K562 (cell line): ENCODE results near the gene NAA15. TPM values are rescaled to one million over a fixed set of nuclear protein-coding genes. Genes with fewer than 3 reads are reported as not detected.

Source experiments
- ATAC-seq: fragments of 200-7000 bp; cut with Tn5 transposase; 3 replicates; pipeline ENCODE4 v1.9.1; 2020; ENCODE audit warnings: moderate library complexity
- BruUV-seq: library from RNA; stranded (reverse); fragments of 400-500 nt; replicated peaks from 2 replicates; lab custom pipeline; 2021; lab: Mats Ljungman, UMichigan
- CTCF ChIA-PET: fragments of 300-600 bp; formaldehyde crosslinking; extraction: SDS; loops from one replicate; lab custom pipeline; 2021; ENCODE audit warnings: low intra/inter-chr PET ratio; lab: Yijun Ruan, JAX
- POLR2A ChIA-PET: fragments of 300-600, 350-650 bp; sonication (Branson Sonifier 250); formaldehyde crosslinking; extraction: SDS; loops from one replicate; lab custom pipeline; 2021; ENCODE audit warnings: antibody characterized with exemption, inconsistent platforms; lab: Yijun Ruan, JAX
- DNase-seq, 4 experiments: peaks; one replicate each; pipeline versions ENCODE4 v3.0.0 to v3.0.0-alpha.2; 2011 to 2018; ENCODE audit warnings: low spot score in 3 of 4, mixed read lengths in 3 of 4; ENCODE audit errors: extremely low read depth in 1 of 4
- FAIRE-seq: peaks from 2 replicates; lab custom pipeline; 2011; peaks lifted over from hg19 to GRCh38; lab: Jason Lieb, UNC
- H2AFZ ChIP-seq: 2 replicates; pipeline ENCODE4 v1.6.0; 2011; ENCODE audit warnings: low read depth, low read length, control low read depth, inconsistent platforms
- H3K27ac ChIP-seq: fragments of 200-600 bp; 3 replicates; pipeline ENCODE4 v1.8.0; 2011; ENCODE audit warnings: low read depth, mild to moderate bottlenecking, control low read depth, inconsistent platforms, low read length, moderate library complexity, mixed read lengths; ENCODE audit errors: extremely low read depth
- H3K27me3 ChIP-seq, 2 experiments: fragments of 300-600 bp in 1 of 2; 2 replicates in 1 of 2; 3 replicates in 1 of 2; pipeline versions ENCODE4 v1.6.0 to v1.8.0; 2011; ENCODE audit warnings: inconsistent platforms in 2 of 2, low read length in 2 of 2, mild to moderate bottlenecking in 1 of 2, mixed read lengths in 1 of 2, moderate library complexity in 1 of 2; ENCODE audit not compliant: control insufficient read depth in 2 of 2, insufficient read depth in 2 of 2
- H3K36me3 ChIP-seq: fragments of 300-600 bp; 3 replicates; pipeline ENCODE4 v1.8.0; 2011; ENCODE audit warnings: mild to moderate bottlenecking, low read length, inconsistent platforms; ENCODE audit not compliant: control insufficient read depth, insufficient read depth
- H3K4me1 ChIP-seq, 2 experiments: fragments of 200-600 bp in 1 of 2; replicated peaks in 1 of 2; 2 replicates in 1 of 2; 3 replicates in 1 of 2; pipeline versions ENCODE4 v1.5.1 to v1.8.0; 2011; ENCODE audit warnings: inconsistent platforms in 2 of 2, low read length in 2 of 2, mild to moderate bottlenecking in 1 of 2, mixed read lengths in 1 of 2, moderate library complexity in 1 of 2; ENCODE audit not compliant: control insufficient read depth in 2 of 2, insufficient read depth in 2 of 2
- H3K4me2 ChIP-seq: 2 replicates; pipeline ENCODE4 v1.6.1; 2011; ENCODE audit warnings: low read length, control low read depth, inconsistent platforms, mixed read lengths; ENCODE audit not compliant: insufficient read depth
- H3K4me3 ChIP-seq: fragments of 200-600 bp; sonication (generic), shearing (Covaris generic); 2 replicates; pipeline ENCODE4 v1.5.1; 2016; ENCODE audit warnings: control low read depth, inconsistent platforms
- H3K79me2 ChIP-seq: fragments of 200-600 bp; 3 replicates; pipeline ENCODE4 v1.8.0; 2011; ENCODE audit warnings: low read length, inconsistent platforms; ENCODE audit not compliant: control insufficient read depth, insufficient read depth
- H3K9ac ChIP-seq, 2 experiments: 2 replicates each; pipeline versions ENCODE4 v1.6.0 to v1.6.1; 2011; ENCODE audit warnings: low read depth in 2 of 2, low read length in 2 of 2, control low read depth in 1 of 2, inconsistent platforms in 1 of 2, mild to moderate bottlenecking in 1 of 2, mixed read lengths in 1 of 2; ENCODE audit not compliant: insufficient read depth in 1 of 2
- H3K9me1 ChIP-seq: one replicate; pipeline ENCODE4 v1.6.0; 2011; ENCODE audit warnings: inconsistent platforms, mild to moderate bottlenecking, low read length, moderate library complexity; ENCODE audit not compliant: control insufficient read depth, insufficient read depth
- H3K9me3 ChIP-seq: replicated peaks from 2 replicates; pipeline ENCODE4 v1.5.1; 2011; ENCODE audit warnings: low read depth, low read length, inconsistent platforms; ENCODE audit not compliant: control insufficient read depth, insufficient read depth
- H4K20me1 ChIP-seq: replicated peaks from 2 replicates; pipeline ENCODE4 v1.6.1; 2011; ENCODE audit warnings: low read length, inconsistent platforms, mixed read lengths; ENCODE audit not compliant: control insufficient read depth, insufficient read depth
- AFF1 ChIP-seq, 2 experiments: fragments of 450-650 bp; IDR thresholded peaks; 2 replicates each; pipeline ENCODE4 v1.6.1; 2018; ENCODE audit warnings: mild to moderate bottlenecking in 2 of 2, low read depth in 1 of 2; ENCODE audit not compliant: partially characterized antibody in 2 of 2
- BCL6 ChIP-seq: fragments of 250-450 bp; sonication (Bioruptor Pico); IDR thresholded peaks from 2 replicates; pipeline ENCODE4 v1.4.0; 2020
- BRF2 ChIP-seq: IDR thresholded peaks from 3 replicates; pipeline ENCODE4 v1.6.1; 2011; ENCODE audit warnings: borderline replicate concordance, mild to moderate bottlenecking; ENCODE audit not compliant: insufficient read length, insufficient read depth
- HSF4 ChIP-seq: fragments of 250-450 bp; sonication (Bioruptor Pico); IDR thresholded peaks from 2 replicates; pipeline ENCODE4 v2.1.2; 2022; ENCODE audit warnings: mild to moderate bottlenecking, moderate library complexity, borderline replicate concordance
- MEIS2 ChIP-seq: fragments of 450-650 bp; IDR thresholded peaks from 2 replicates; pipeline ENCODE4 v1.6.1; 2014; ENCODE audit warnings: mild to moderate bottlenecking; ENCODE audit not compliant: partially characterized antibody
- POLR3A ChIP-seq: IDR thresholded peaks from 2 replicates; pipeline ENCODE4 v1.6.1; 2011; ENCODE audit warnings: borderline replicate concordance, mild to moderate bottlenecking, moderate library complexity; ENCODE audit not compliant: insufficient read length, insufficient read depth; ENCODE audit errors: extremely low read depth
- U2AF2 ChIP-seq: fragments of 200-400 bp; formaldehyde crosslinking; optimal IDR thresholded peaks from 2 replicates; pipeline ENCODE3; 2017; ENCODE audit warnings: low read depth, mild to moderate bottlenecking, low read length
- ZBTB7A ChIP-seq: IDR thresholded peaks from 2 replicates; pipeline ENCODE4 v1.6.1; 2011; ENCODE audit warnings: low read depth, mild to moderate bottlenecking, low read length, moderate library complexity, borderline replicate concordance; ENCODE audit not compliant: control insufficient read depth
- ZBTB8A ChIP-seq: fragments of 450-650 bp; IDR thresholded peaks from 2 replicates; pipeline ENCODE4 v1.6.1; 2018; ENCODE audit warnings: mild to moderate bottlenecking, moderate library complexity; ENCODE audit not compliant: partially characterized antibody
- ZNF175 ChIP-seq: fragments of 200-800 bp; sonication (Bioruptor generic); IDR thresholded peaks from 2 replicates; pipeline ENCODE4 v1.6.1; 2016; ENCODE audit warnings: low read depth, mild to moderate bottlenecking, missing genetic modification characterization, missing compliant biosample characterization
- ZNF584 ChIP-seq: fragments of 200-800 bp; sonication (Bioruptor generic); IDR thresholded peaks from 2 replicates; pipeline ENCODE4 v1.6.1; 2016; ENCODE audit warnings: low read depth, mild to moderate bottlenecking, missing genetic modification characterization, missing compliant biosample characterization
- WGBS: fragments of 100-300 bp; shearing (Covaris generic); methylation state at CpG from one replicate; pipeline ENCODE4 v1.1.6; 2016; ENCODE audit warnings: low coverage, mixed read lengths; ENCODE audit not compliant: insufficient coverage; ENCODE audit errors: missing lambda C conversion rate; 5-methylcytosine and 5-hydroxymethylcytosine counted together
- in situ Hi-C: fragments of 300-500 bp; cut with MboI; formaldehyde crosslinking; loops from 4 replicates; pipeline ENCODE4 v1.15.0; 2018; ENCODE audit warnings: inconsistent platforms, mixed read lengths
- intact Hi-C: fragments of 100-400 bp; cut with micrococcal nuclease; formaldehyde crosslinking; loops from 2 replicates; pipeline ENCODE4 v1.14.2; 2022
- polyA plus RNA-seq, 8 experiments: library from polyadenylated mRNA; depleted of rRNA in 4 of 8; stranded (reverse) in 5 of 8; unstranded in 3 of 8; fragments of >200 nt; fragmentation: Nextera tagmentation in 2 of 8; fragmentation: Illumina TruSeq in 1 of 8; extraction: Ambion mirVana in 2 of 8; extraction: Trizol in 1 of 8; gene quantifications; 2 replicates each; pipeline versions ENCODE4 v1.2.1 to v1.2.3, GENCODE V29; 2011 to 2014; ENCODE audit warnings: inconsistent platforms in 1 of 8, missing spikeins in 1 of 8
- total RNA-seq, 7 experiments: library from RNA; depleted of rRNA in 6 of 7; stranded (reverse); fragments of >200 nt in 6 of 7; fragmentation: Illumina TruSeq in 2 of 7; extraction: Trizol in 2 of 7; gene quantifications; 2 replicates each; pipeline versions ENCODE4 v1.2.1 to v1.2.3, GENCODE V29; 2011 to 2021; ENCODE audit warnings: low replicate concordance in 1 of 7

The NAA15 gene
- total and polyA plus RNA-seq, 9 of the 15 experiments (the other 6 are each of a cell fraction or from before 2014, with no cell fraction given) = 37.8 to 117 (median 63.2) TPM

- intact Hi-C loops = loop anchor here (1.0 to 5.0 kb wide), 6 partner anchors 66 to 278 kb away; partner anchors contain the start of gene NOCT
- TSS peak; percentile 85 for BruUV-seq
- Histone ChIP-seq H3K36me3 (peaks cover 37% of the 10 kb centered on the region), H3K4me2 (peak overlapping the region; percentile 91), H3K79me2 (peaks cover 67% of the 10 kb centered on the region), H2AFZ (peak overlapping the region; percentile 80), H3K27ac (peak overlapping the region; percentile 90), H4K20me1 (no peaks in the 10 kb centered on the region), H3K4me1 (peaks cover 7 to 12% of the 10 kb centered on the region in 2 experiments; a peak in 4 of 5 replicates), H3K9me3 (no peaks in the 10 kb centered on the region), H3K9ac (peak overlapping the region; percentile 96), H3K9me1 (no peaks in the 10 kb centered on the region), H3K27me3 (no peaks in the 10 kb centered on the region), H3K4me3 (peak overlapping the region; percentile 82)
- ChIA-PET CTCF (interaction anchor here (0.6 to 2.1 kb wide), 5 partner anchors 56 to 196 kb away, joined by 3 to 11 read pairs (median 9); no protein-coding TSS in a partner anchor), POLR2A (interaction anchor here (0.6 to 1.5 kb wide), 16 partner anchors 8 to 357 kb away, joined by 3 to 8 read pairs (median 4); partner anchors contain the start of genes ELF2 and RAB33B)
- WGBS = under 1% methylated on average over 49 of the region's 51 CpGs
- FAIRE-seq (peak; percentile 83), ATAC-seq (peak; percentile 89), DNase-seq (peak; percentile 81 to 98 (median 86))
- in situ Hi-C loops = no loop called here
- no peak for TF ChIP-seq AFF1 (IDR thresholded peaks at IDR 0.05; ENCODE audit: low read depth in 1 of 2, partially characterized antibody in 2 of 2)
- TF ChIP-seq ZBTB8A = no peak
- TF ChIP-seq U2AF2 = no peak
- TF ChIP-seq HSF4 (CRISPR knock-in tag) = no peak
- no peak for TF ChIP-seq ZNF584 (CRISPR knock-in tag)
- TF ChIP-seq ZNF175 = 0 out of 2 replicates have a peak, but pooled peaks have one; percentile 46
- TF ChIP-seq BRF2 = no peak
- no peak for TF ChIP-seq MEIS2
- no peak for TF ChIP-seq BCL6 (CRISPR knock-in tag)
- TF ChIP-seq ZBTB7A = peak; percentile 78; the same call in 1 of the 2 replicates
- no peak for TF ChIP-seq POLR3A
These were observed 5.9 kb upstream of the NAA15 start for GRCh38 chr4:139295206-139295941.
